Nephron (organoid): Measurements from ENCODE around the gene OBSL1.

Source experiments
- H3K27ac Mint-ChIP-seq, 3 experiments: 2 replicates each; pipeline ENCODE4 v1.8.0; 2020; ENCODE audit warnings: mixed read lengths in 3 of 3, mild to moderate bottlenecking in 2 of 3, moderate library complexity in 1 of 3
- H3K27me3 Mint-ChIP-seq: 2 replicates; pipeline ENCODE4 v1.8.0; 2021; ENCODE audit warnings: low read depth, mild to moderate bottlenecking, moderate library complexity, mixed read lengths
- H3K36me3 Mint-ChIP-seq: 2 replicates; pipeline ENCODE4 v1.8.0; 2020; ENCODE audit warnings: low read depth, mixed read lengths
- H3K4me1 Mint-ChIP-seq: 2 replicates; pipeline ENCODE4 v1.8.0; 2020; ENCODE audit warnings: mixed read lengths
- H3K4me3 Mint-ChIP-seq, 3 experiments: 2 replicates each; pipeline ENCODE4 v1.8.0; 2020; ENCODE audit warnings: mild to moderate bottlenecking in 3 of 3, mixed read lengths in 3 of 3, moderate library complexity in 2 of 3
- H3K9me3 Mint-ChIP-seq: 2 replicates; pipeline ENCODE4 v1.8.0; 2020; ENCODE audit warnings: mixed read lengths
- TF ChIP-seq, protein P1 (sequence below), 3 experiments: fragments of 200-600 bp; sonication (generic); IDR thresholded peaks; one replicate each; pipeline ENCODE4 v1.5.0; 2021; ENCODE audit warnings: antibody characterized with exemption in 3 of 3; ENCODE audit not compliant: unreplicated experiment in 3 of 3

OBSL1 gene

GRCh38 chr2:219512524-219513216 lies 58.7 kb downstream of the OBSL1 start:
- Mint-ChIP-seq H3K36me3 (no peaks in the 10 kb centered on the region), H3K9me3 (no peaks in the 10 kb centered on the region), H3K27me3 (peaks cover 78% of the 10 kb centered on the region), H3K4me1 (peaks cover 65% of the 10 kb centered on the region), H3K27ac (peak overlapping the region; percentile 53 to 66 (median 63)), H3K4me3 (peak overlapping the region in 1 of 3 experiments; percentile 66)
- TF ChIP-seq, protein P1, sequence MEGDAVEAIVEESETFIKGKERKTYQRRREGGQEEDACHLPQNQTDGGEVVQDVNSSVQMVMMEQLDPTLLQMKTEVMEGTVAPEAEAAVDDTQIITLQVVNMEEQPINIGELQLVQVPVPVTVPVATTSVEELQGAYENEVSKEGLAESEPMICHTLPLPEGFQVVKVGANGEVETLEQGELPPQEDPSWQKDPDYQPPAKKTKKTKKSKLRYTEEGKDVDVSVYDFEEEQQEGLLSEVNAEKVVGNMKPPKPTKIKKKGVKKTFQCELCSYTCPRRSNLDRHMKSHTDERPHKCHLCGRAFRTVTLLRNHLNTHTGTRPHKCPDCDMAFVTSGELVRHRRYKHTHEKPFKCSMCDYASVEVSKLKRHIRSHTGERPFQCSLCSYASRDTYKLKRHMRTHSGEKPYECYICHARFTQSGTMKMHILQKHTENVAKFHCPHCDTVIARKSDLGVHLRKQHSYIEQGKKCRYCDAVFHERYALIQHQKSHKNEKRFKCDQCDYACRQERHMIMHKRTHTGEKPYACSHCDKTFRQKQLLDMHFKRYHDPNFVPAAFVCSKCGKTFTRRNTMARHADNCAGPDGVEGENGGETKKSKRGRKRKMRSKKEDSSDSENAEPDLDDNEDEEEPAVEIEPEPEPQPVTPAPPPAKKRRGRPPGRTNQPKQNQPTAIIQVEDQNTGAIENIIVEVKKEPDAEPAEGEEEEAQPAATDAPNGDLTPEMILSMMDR (IDR thresholded peaks at IDR 0.05; ENCODE audit: unreplicated experiment in 3 of 3) = no peak

DNA sequence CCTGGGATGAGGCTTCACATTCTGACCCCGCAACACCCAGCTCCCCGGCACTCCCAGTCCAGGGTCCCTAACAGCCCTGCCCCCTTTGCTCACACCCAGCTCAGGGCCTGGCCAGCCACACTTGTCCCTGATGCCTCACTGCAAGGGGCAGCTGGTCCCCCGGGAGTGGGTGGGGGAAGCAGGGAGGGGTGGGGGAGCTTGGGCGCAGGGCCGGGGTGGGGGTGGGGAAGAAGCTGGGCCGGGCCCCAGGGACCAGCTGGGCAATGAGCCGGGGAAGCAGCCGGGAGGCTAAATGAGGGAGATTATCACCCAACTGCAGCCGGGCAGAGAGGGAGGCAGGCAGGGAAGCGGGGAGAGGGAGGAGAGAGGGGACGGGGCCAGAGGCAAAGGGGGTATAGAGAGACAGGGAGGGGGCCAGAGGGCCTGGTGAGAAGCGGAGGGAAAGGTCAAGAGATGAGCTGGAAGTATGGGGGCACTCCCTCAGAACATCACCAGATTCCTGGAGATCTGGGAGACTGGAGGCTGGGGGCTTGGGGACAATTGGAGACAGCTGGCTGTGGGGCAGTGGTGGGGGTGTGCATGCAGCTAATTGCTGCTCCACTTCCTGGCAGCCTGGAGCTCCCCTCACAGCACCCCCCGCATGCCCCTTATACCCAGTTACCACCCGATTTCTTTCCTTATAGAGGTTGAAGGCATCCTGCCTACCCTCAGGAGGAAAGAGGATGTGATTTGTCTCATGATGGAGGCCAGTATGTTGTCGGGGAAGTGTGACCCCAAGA lies 59.6 kb downstream of the OBSL1 start:
- TF ChIP-seq, protein P1 (IDR thresholded peaks at IDR 0.05; ENCODE audit: unreplicated experiment in 3 of 3) = no peak
- H3K4me1 Mint-ChIP-seq = peaks cover 60% of the 10 kb centered on the region
- peak overlapping the region; percentile 19 to 45 (median 43) for H3K4me3 Mint-ChIP-seq
- H3K9me3 Mint-ChIP-seq = no peaks in the 10 kb centered on the region
- peaks cover 72% of the 10 kb centered on the region for H3K27me3 Mint-ChIP-seq
- H3K27ac Mint-ChIP-seq = peak overlapping the region; percentile 53 to 65 (median 63)
- H3K36me3 Mint-ChIP-seq = peaks cover under 1% of the 10 kb centered on the region

- Mint-ChIP-seq H3K36me3 (peaks cover 4% of the 10 kb centered on the region), H3K4me1 (peaks cover 49% of the 10 kb centered on the region), H3K4me3 (peak overlapping the region; percentile 72 to 76 (median 74)), H3K9me3 (no peaks in the 10 kb centered on the region), H3K27me3 (peaks cover 61% of the 10 kb centered on the region), H3K27ac (peak overlapping the region; percentile 85 to 94 (median 89))
- TF ChIP-seq, protein P1 (IDR thresholded peaks at IDR 0.05; ENCODE audit: unreplicated experiment in 3 of 3) = no peak
These were observed 60.7 kb downstream of the OBSL1 start for GRCh38 chr2:219510512-219511135.

DNA sequence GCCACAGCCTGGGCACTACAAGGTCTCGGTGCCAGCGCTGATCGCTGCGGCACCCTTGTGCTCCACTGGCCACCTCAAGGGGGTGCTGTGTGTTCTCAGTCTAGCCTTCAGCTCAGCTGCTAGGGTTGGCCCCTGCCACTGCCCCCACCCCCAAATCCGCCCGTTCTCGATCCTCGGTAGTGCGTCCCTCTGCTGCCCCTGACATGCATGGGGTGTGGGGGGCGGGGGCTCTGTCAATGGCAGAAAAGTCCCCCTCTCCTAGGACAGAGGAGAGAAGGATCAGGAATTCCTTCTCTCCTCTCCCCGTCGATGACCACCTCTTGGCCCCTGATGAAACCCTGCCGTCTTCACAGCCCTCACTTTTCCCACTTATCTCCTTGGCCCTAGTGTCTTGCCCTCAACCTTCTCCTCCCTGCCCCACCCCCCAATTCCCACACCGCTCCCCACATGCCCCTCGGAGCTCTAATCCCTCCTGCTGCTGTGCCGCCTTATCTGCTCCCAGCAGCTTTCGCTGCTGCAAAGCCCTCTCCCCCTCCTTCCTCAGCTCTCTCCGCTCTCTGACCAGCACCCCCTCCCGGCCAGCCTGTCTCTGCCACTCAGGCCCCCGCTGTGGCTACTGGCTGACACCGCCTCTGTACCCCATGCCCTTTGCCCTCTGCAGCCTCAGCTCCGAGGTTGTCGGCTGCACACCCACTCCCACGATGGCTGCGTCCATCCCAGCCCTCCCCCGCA lies 61.4 kb downstream of the OBSL1 start:
- H3K27me3 Mint-ChIP-seq = peaks cover 54% of the 10 kb centered on the region
- TF ChIP-seq, protein P1 (IDR thresholded peaks at IDR 0.05; ENCODE audit: unreplicated experiment in 3 of 3) = peak; percentile 53 to 63 (median 60)
- no peaks in the 10 kb centered on the region for H3K9me3 Mint-ChIP-seq
- peaks cover 47% of the 10 kb centered on the region for H3K4me1 Mint-ChIP-seq
- peak overlapping the region; percentile 72 to 76 (median 74) for H3K4me3 Mint-ChIP-seq
- H3K36me3 Mint-ChIP-seq = peaks cover 4% of the 10 kb centered on the region
- H3K27ac Mint-ChIP-seq = peak overlapping the region; percentile 85 to 94 (median 89)

DNA sequence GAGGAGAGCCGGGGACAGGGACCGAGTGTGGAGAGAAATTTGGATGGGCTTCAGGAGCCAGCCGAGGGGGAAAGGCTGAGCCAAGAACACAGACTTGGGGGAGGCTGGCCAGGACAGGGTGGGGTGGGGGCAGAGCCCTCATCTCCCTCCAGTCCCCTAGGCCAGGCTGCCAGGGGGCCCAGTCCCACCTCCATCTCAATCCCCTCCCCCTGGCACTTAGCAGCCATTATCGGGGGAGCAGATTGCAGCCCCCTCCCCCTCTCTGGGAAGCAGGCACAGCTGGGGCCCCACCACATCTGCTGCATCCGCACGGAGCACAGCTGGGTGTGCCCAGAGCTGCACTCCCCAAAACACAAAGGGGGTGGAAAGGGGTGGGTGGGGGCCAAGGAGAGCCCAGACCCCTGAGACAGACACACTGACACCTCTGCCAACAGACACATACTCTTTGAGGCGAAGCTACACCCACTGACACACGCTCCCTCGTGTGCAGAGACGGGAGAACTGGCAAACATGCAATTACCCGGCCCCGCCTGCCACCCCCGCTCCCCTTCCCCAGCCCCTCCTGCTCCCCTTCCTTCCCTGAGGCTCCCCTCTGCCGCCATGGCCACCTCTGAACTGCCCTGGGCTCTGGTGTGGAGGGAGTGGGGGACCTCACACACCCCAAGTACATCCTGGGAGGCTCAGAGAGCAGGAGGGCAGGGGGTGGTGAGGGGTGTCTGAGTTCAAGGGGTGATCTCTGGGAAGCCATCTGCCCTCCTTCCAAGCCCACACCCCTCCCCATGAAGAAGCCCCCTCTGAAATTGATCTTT lies 62.2 kb downstream of the OBSL1 start:
- H3K4me3 Mint-ChIP-seq = peak overlapping the region; percentile 72 to 76 (median 74)
- peaks cover 55% of the 10 kb centered on the region for H3K27me3 Mint-ChIP-seq
- no peaks in the 10 kb centered on the region for H3K9me3 Mint-ChIP-seq
- peaks cover 8% of the 10 kb centered on the region for H3K36me3 Mint-ChIP-seq
- H3K4me1 Mint-ChIP-seq = peaks cover 44% of the 10 kb centered on the region
- peak overlapping the region; percentile 85 to 94 (median 89) for H3K27ac Mint-ChIP-seq
- TF ChIP-seq, protein P1 (IDR thresholded peaks at IDR 0.05; ENCODE audit: unreplicated experiment in 3 of 3) = no peak
